GM12878 (cell line): ENCODE results near the gene TRAPPC6A.

Experiments used
- BACH1 ChIP-seq: fragments of 450-650 bp; IDR thresholded peaks from 2 replicates; pipeline ENCODE4 v1.6.1; 2017; ENCODE audit warnings: mild to moderate bottlenecking, borderline replicate concordance
- BCLAF1 ChIP-seq: fragments of 450-650 bp; IDR thresholded peaks from 2 replicates; pipeline ENCODE4 v1.6.1; 2017; ENCODE audit warnings: antibody characterized with exemption, mild to moderate bottlenecking, moderate library complexity
- CBX3 ChIP-seq: fragments of 200-600 bp; sonication (generic); IDR thresholded peaks from 2 replicates; pipeline ENCODE4 v1.6.1; 2016; ENCODE audit warnings: low read depth, borderline replicate concordance
- CEBPB ChIP-seq, 2 experiments: fragments of 150-350 bp in 1 of 2; IDR thresholded peaks; 2 replicates each; pipeline ENCODE4 v1.6.1; 2012 to 2014; ENCODE audit warnings: low read depth in 2 of 2, low read length in 2 of 2, borderline replicate concordance in 1 of 2, inconsistent platforms in 1 of 2
- CTCF ChIP-seq, 3 experiments: IDR thresholded peaks in 2 of 3; conservative IDR thresholded peaks in 1 of 3; 2 replicates each; pipeline ENCODE4 v1.5.1; 2011; ENCODE audit warnings: low read depth in 3 of 3, low read length in 3 of 3, mild to moderate bottlenecking in 3 of 3, control low read depth in 2 of 3, moderate library complexity in 2 of 3, inconsistent platforms in 1 of 3, mixed read lengths in 1 of 3; ENCODE audit not compliant: control insufficient read depth in 2 of 3, insufficient read depth in 1 of 3; ENCODE audit errors: extremely low read depth in 1 of 3
- EZH2 ChIP-seq: IDR thresholded peaks from 2 replicates; pipeline ENCODE4 v1.6.1; 2012; ENCODE audit warnings: low read depth, mild to moderate bottlenecking, control low read depth, inconsistent platforms, low read length, borderline replicate concordance; ENCODE audit not compliant: control insufficient read depth
- NR2C2 ChIP-seq: IDR thresholded peaks from 2 replicates; pipeline ENCODE4 v1.6.1; 2011; ENCODE audit warnings: borderline replicate concordance, low read depth; ENCODE audit not compliant: control insufficient read depth, insufficient read length
- POLR2A ChIP-seq: IDR thresholded peaks from 2 replicates; pipeline ENCODE4 v1.6.1; 2011; ENCODE audit warnings: low read depth, mild to moderate bottlenecking, low read length
- POLR2AphosphoS5 ChIP-seq: IDR thresholded peaks from 2 replicates; pipeline ENCODE4 v1.6.1; 2011; ENCODE audit warnings: mild to moderate bottlenecking, low read length, inconsistent platforms
- SIX5 ChIP-seq: IDR thresholded peaks from 2 replicates; pipeline ENCODE4 v1.6.1; 2011; ENCODE audit warnings: mild to moderate bottlenecking, low read depth, low read length, moderate library complexity; ENCODE audit not compliant: severe bottlenecking
- SREBF1 ChIP-seq: IDR thresholded peaks from 2 replicates; pipeline ENCODE4 v1.6.1; 2012; ENCODE audit warnings: mild to moderate bottlenecking, low read length
- YY1 ChIP-seq: IDR thresholded peaks from 2 replicates; pipeline ENCODE4 v1.6.1; 2011; ENCODE audit warnings: low read depth, mild to moderate bottlenecking, low read length
- ZNF24 ChIP-seq: fragments of 450-650 bp; IDR thresholded peaks from 2 replicates; pipeline ENCODE4 v1.6.1; 2017; ENCODE audit warnings: antibody characterized with exemption, mild to moderate bottlenecking
- TF ChIP-seq, protein P1 (sequence below): fragments of 450-650 bp; IDR thresholded peaks from 2 replicates; pipeline ENCODE4 v1.6.1; 2017; ENCODE audit warnings: mild to moderate bottlenecking

GRCh38 chr19:45140533-45140932 lies 37.5 kb downstream of the TRAPPC6A start:
- no peak for TF ChIP-seq EZH2
- TF ChIP-seq NR2C2, result no peak
- no peak for TF ChIP-seq CTCF (IDR thresholded peaks at IDR 0.05 in 2 of 3, conservative IDR thresholded peaks at IDR 0.05 in 1 of 3; ENCODE audit: control insufficient read depth in 2 of 3, extremely low read depth in 1 of 3, insufficient read depth in 1 of 3, low read depth in 3 of 3, low read length in 3 of 3)
- no peak for TF ChIP-seq BACH1
- TF ChIP-seq, protein P1, sequence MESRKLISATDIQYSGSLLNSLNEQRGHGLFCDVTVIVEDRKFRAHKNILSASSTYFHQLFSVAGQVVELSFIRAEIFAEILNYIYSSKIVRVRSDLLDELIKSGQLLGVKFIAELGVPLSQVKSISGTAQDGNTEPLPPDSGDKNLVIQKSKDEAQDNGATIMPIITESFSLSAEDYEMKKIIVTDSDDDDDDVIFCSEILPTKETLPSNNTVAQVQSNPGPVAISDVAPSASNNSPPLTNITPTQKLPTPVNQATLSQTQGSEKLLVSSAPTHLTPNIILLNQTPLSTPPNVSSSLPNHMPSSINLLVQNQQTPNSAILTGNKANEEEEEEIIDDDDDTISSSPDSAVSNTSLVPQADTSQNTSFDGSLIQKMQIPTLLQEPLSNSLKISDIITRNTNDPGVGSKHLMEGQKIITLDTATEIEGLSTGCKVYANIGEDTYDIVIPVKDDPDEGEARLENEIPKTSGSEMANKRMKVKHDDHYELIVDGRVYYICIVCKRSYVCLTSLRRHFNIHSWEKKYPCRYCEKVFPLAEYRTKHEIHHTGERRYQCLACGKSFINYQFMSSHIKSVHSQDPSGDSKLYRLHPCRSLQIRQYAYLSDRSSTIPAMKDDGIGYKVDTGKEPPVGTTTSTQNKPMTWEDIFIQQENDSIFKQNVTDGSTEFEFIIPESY, result no peak
- no peak for TF ChIP-seq CBX3
- TF ChIP-seq YY1, result no peak
- no peak for TF ChIP-seq POLR2A
- TF ChIP-seq BCLAF1, result no peak
- TF ChIP-seq CEBPB (IDR thresholded peaks at IDR 0.05; ENCODE audit: borderline replicate concordance in 1 of 2, low read depth in 2 of 2, low read length in 2 of 2), result no peak
- TF ChIP-seq POLR2AphosphoS5, result no peak
- TF ChIP-seq ZNF24, result no peak
- TF ChIP-seq SREBF1, result no peak
- no peak for TF ChIP-seq SIX5
